CD4-positive, alpha-beta T cell (primary cell): ENCODE results near the gene AKAP8L. TPM values are rescaled to one million over a fixed set of nuclear protein-coding genes. Genes with fewer than 3 reads are reported as not detected.
A peak's percentile ranks its signal among the peaks of the same experiment; 100 is the strongest.

Source experiments
- ATAC-seq: fragments of 200-7000 bp; cut with Tn5 transposase; one replicate; pipeline ENCODE4 v1.10.0; 2022; ENCODE audit warnings: mild to moderate bottlenecking; ENCODE audit not compliant: poor library complexity
- CTCF ChIA-PET: fragments of 350-600 bp; sonication (Branson Sonifier 250); formaldehyde crosslinking; loops from one replicate; lab custom pipeline; 2021; ENCODE audit warnings: antibody characterized with exemption, inconsistent platforms; lab: Charles Lee
- POLR2A ChIA-PET: fragments of 350-600 bp; sonication (Branson Sonifier 250); formaldehyde crosslinking; loops from one replicate; lab custom pipeline; 2021; ENCODE audit warnings: antibody characterized with exemption, inconsistent platforms; lab: Charles Lee
- DNase-seq, 14 experiments: peaks; one replicate each; pipeline ENCODE4 v3.0.0-alpha.2; 2013 to 2020; ENCODE audit warnings: mixed read lengths in 2 of 14
- H3K27ac ChIP-seq, 2 donors: one replicate each; pipeline versions ENCODE4 v1.5.1 to v1.7.0; 2013; ENCODE audit warnings: low read length in 2 of 2, low read depth in 1 of 2, mild to moderate bottlenecking in 1 of 2
- H3K27me3 ChIP-seq, 2 experiments: 1 replicate in 1 of 2; 2 replicates in 1 of 2; pipeline versions ENCODE4 v1.6.1 to v1.7.0; 2013; ENCODE audit warnings: low read length in 2 of 2, control low read depth in 1 of 2, mild to moderate bottlenecking in 1 of 2, moderate library complexity in 1 of 2; ENCODE audit not compliant: insufficient read depth in 2 of 2, control insufficient read depth in 1 of 2
- H3K36me3 ChIP-seq: one replicate; pipeline ENCODE4 v1.6.1; 2013; ENCODE audit warnings: low read length, control low read depth; ENCODE audit not compliant: insufficient read depth
- H3K4me1 ChIP-seq: one replicate; pipeline ENCODE4 v1.6.1; 2013; ENCODE audit warnings: low read length, control low read depth; ENCODE audit not compliant: insufficient read depth
- H3K4me3 ChIP-seq: one replicate; pipeline ENCODE4 v1.5.1; 2013; ENCODE audit warnings: mild to moderate bottlenecking, low read length, moderate library complexity
- H3K9me3 ChIP-seq, 2 experiments: 1 replicate in 1 of 2; 2 replicates in 1 of 2; pipeline versions ENCODE4 v1.6.1 to v1.7.0; 2013; ENCODE audit warnings: low read length in 2 of 2, mild to moderate bottlenecking in 2 of 2, control low read depth in 1 of 2, moderate library complexity in 1 of 2; ENCODE audit not compliant: control insufficient read depth in 1 of 2, insufficient read depth in 1 of 2
- H3K27ac Mint-ChIP-seq: one replicate; pipeline ENCODE4 v1.8.0; 2020; ENCODE audit warnings: mixed read lengths
- H3K27me3 Mint-ChIP-seq: one replicate; pipeline ENCODE4 v1.8.0; 2021; ENCODE audit warnings: mixed read lengths
- H3K36me3 Mint-ChIP-seq: one replicate; pipeline ENCODE4 v1.8.0; 2021; ENCODE audit warnings: low read depth, mixed read lengths
- H3K4me1 Mint-ChIP-seq: one replicate; pipeline ENCODE4 v1.8.0; 2021; ENCODE audit warnings: low read depth, mixed read lengths
- H3K4me3 Mint-ChIP-seq: one replicate; pipeline ENCODE4 v1.8.0; 2020; ENCODE audit warnings: mild to moderate bottlenecking, mixed read lengths
- H3K9me3 Mint-ChIP-seq: one replicate; pipeline ENCODE4 v1.8.0; 2020; ENCODE audit warnings: mixed read lengths
- intact Hi-C, 2 experiments: fragments of 100-400 bp; cut with DNase I in 1 of 2; cut with micrococcal nuclease in 1 of 2; formaldehyde crosslinking; loops; one replicate each; pipeline versions ENCODE4 v1.15.1 to v1.9.0; 2023 to 2025; cut with DNase I, micrococcal nuclease
- total RNA-seq, 174 experiments: library from RNA in 2 of 174; stranded (reverse) in 2 of 174; gene quantifications; one replicate each; pipeline ENCODE4 v1.2.3 and lab custom pipeline; 2021 to 2026
- TF ChIP-seq, protein P1 (sequence below): fragments of 200-600 bp; IDR thresholded peaks from one replicate; pipeline ENCODE4 v1.8.0; 2022; ENCODE audit warnings: antibody characterized with exemption, mild to moderate bottlenecking

Gene AKAP8L
- total RNA-seq, 2 experiments from 2014 or later, result 157 to 162 TPM

DNA sequence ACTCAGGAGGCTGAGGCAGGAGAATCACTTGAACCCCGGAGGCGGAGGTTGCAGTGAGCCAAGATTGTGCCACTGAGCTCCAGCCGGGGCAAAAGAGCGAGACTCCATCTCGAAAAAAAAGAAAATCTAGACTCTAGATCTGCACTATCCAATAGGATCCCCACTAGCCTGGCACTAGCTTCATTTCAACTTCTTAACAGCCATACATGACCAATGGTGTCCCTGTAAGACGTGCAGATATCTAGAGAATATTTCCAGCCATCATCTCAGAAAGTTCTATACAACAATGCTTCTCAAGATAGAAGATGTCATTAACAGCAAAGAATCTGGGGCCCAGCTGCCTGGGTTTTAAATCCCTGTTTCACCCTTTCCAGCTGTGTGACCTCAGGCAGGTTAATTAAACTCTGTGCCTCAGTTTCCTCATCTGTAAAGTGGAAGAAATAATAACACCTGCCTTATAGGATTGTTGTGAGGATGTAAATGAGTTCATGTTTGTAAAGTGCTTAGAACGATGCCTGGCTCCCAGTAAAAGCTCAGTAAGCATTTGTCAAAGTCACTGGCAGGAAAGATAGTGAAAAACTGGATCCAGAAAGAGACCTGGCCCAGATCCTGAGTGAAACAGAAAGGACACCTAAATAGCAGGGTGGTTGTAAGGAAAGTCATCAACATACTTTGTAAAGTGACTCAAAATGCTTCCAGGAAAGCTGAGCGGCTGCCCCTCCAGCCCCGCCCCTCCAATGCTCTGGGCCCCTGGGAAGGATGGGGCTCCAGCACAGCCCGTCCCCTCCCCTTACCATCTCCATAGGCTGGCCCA lies 17.4 kb upstream of the AKAP8L start:
- Mint-ChIP-seq H3K4me1 (peaks cover 18% of the 10 kb centered on the region), H3K27ac (no peak overlapping the region), H3K9me3 (no peaks in the 10 kb centered on the region), H3K27me3 (no peaks in the 10 kb centered on the region), H3K4me3 (peak overlapping the region; percentile 20), H3K36me3 (peaks cover 14% of the 10 kb centered on the region)
- POLR2A ChIA-PET, result interaction anchor here (1.5 to 4.3 kb wide), 2 partner anchors 17 to 57 kb away, joined by 5 to 37 read pairs; partner anchors contain the start of genes AKAP8 and AKAP8L
- CTCF ChIA-PET, result interaction anchor here (1.2 to 2.0 kb wide), 2 partner anchors 17 to 119 kb away, joined by 4 to 7 read pairs; partner anchors contain the start of gene AKAP8L
- no peaks in the 10 kb centered on the region for H3K36me3 ChIP-seq
- intact Hi-C loops, result no loop called here
- H3K9me3 ChIP-seq, result no peaks in the 10 kb centered on the region
- H3K27me3 ChIP-seq, result no peaks in the 10 kb centered on the region
- H3K4me1 ChIP-seq, result peaks cover 20% of the 10 kb centered on the region
- TF ChIP-seq, protein P1, sequence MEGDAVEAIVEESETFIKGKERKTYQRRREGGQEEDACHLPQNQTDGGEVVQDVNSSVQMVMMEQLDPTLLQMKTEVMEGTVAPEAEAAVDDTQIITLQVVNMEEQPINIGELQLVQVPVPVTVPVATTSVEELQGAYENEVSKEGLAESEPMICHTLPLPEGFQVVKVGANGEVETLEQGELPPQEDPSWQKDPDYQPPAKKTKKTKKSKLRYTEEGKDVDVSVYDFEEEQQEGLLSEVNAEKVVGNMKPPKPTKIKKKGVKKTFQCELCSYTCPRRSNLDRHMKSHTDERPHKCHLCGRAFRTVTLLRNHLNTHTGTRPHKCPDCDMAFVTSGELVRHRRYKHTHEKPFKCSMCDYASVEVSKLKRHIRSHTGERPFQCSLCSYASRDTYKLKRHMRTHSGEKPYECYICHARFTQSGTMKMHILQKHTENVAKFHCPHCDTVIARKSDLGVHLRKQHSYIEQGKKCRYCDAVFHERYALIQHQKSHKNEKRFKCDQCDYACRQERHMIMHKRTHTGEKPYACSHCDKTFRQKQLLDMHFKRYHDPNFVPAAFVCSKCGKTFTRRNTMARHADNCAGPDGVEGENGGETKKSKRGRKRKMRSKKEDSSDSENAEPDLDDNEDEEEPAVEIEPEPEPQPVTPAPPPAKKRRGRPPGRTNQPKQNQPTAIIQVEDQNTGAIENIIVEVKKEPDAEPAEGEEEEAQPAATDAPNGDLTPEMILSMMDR, result no peak
- H3K27ac ChIP-seq, result no peak overlapping the region
- H3K4me3 ChIP-seq, result no peak overlapping the region
- DNase-seq (no peak), ATAC-seq (no peak)

DNA sequence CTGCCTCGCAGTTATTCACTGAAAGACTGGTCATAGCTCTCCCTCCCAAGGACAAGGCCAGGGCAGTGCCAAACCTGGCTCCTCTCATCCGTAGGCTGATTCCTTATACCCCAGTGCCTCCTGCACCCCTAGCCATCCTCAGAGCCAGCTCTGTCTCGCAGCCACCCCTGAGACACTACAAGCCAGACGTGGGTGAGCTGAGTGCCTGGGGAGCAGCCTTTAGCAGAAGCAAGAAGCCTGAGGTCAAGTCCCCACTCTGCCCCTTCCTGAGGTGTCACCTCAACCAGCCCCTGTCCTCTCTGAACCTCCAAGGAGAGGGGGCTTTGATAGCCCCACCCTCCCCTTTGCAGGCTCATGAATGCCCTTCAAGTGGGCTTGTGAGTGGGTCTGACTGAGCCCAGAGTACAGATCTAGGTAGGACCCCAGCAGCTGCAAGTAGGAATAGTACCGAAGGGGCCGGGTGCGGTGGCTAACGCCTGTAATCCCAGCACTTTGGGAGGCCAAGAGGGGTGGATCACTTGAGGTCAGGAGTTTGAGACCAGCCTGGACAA lies 14.8 kb upstream of the AKAP8L start:
- Mint-ChIP-seq H3K4me1 (peaks cover 28% of the 10 kb centered on the region), H3K27me3 (no peaks in the 10 kb centered on the region), H3K36me3 (peaks cover 20% of the 10 kb centered on the region), H3K27ac (peak overlapping the region; percentile 82), H3K4me3 (peak overlapping the region; percentile 90), H3K9me3 (no peaks in the 10 kb centered on the region)
- ATAC-seq (no peak), DNase-seq (peak in 1 of 14 experiments; percentile 22)
- intact Hi-C loops, result loop anchor here (2.0 to 5.0 kb wide), 2 partner anchors 15 to 101 kb away; partner anchors contain the start of genes AKAP8L (in 1 of the 2) and BRD4 (in 1 of the 2)
- ChIA-PET POLR2A (interaction anchor here (0.9 to 4.3 kb wide), 12 partner anchors 12 to 122 kb away, joined by 3 to 62 read pairs (median 11); partner anchors contain the start of genes AKAP8, AKAP8L and WIZ), CTCF (interaction anchor here (0.7 to 2.4 kb wide), 4 partner anchors 13 to 122 kb away, joined by 4 to 20 read pairs (median 9); partner anchors contain the start of gene AKAP8L)
- TF ChIP-seq, protein P1, result no peak
- peaks cover 38% of the 10 kb centered on the region for H3K4me1 ChIP-seq
- H3K36me3 ChIP-seq, result peaks cover 14% of the 10 kb centered on the region
- H3K27ac ChIP-seq, result no peak overlapping the region
- peak overlapping the region; percentile 87 for H3K4me3 ChIP-seq
- no peaks in the 10 kb centered on the region for H3K9me3 ChIP-seq
- no peaks in the 10 kb centered on the region for H3K27me3 ChIP-seq
